DOHH2 (cell line): ENCODE results near the gene ELOA.
"Not testable (repeated sequence)": the region's sequence is repeated elsewhere in the genome, so short reads cannot be mapped to it uniquely, and the experiment has no call there.

Experiments used
- EZH2phosphoT487 ChIP-seq: fragments of 200-600 bp; sonication (generic); IDR thresholded peaks from 2 replicates; pipeline ENCODE4 v1.6.1; 2017; ENCODE audit warnings: borderline replicate concordance, mild to moderate bottlenecking, antibody characterized with exemption, low read length, moderate library complexity, mixed read lengths
- TF ChIP-seq, protein P1 (sequence below): fragments of 200-600 bp; sonication (generic); IDR thresholded peaks from one replicate; pipeline ENCODE4 v1.5.1; 2014; ENCODE audit warnings: antibody characterized with exemption, mild to moderate bottlenecking, low read depth, low read length; ENCODE audit not compliant: poor library complexity, severe bottlenecking

DNA sequence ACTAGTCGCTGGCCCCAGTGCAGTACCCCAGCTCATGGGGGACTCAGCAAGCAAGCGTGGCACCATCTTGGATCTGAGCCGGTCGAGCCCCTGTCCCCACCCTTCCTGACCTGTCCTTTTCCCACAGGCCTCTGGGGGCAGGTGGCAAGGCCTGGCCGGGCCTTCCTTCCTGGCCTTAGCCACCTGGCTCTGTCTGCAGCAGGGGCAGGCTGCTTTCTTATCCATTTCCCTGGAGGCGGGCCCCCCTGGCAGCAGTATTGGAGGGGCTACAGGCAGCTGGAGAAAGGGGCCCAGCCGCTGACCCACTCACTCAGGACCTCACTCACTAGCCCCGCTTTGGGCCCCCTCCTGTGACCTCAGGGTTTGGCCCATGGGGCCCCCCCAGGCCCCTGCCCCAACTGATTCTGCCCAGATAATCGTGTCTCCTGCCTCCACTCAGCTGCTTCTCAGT is 51.5 kb downstream of the ELOA start:
- TF ChIP-seq, protein P1, sequence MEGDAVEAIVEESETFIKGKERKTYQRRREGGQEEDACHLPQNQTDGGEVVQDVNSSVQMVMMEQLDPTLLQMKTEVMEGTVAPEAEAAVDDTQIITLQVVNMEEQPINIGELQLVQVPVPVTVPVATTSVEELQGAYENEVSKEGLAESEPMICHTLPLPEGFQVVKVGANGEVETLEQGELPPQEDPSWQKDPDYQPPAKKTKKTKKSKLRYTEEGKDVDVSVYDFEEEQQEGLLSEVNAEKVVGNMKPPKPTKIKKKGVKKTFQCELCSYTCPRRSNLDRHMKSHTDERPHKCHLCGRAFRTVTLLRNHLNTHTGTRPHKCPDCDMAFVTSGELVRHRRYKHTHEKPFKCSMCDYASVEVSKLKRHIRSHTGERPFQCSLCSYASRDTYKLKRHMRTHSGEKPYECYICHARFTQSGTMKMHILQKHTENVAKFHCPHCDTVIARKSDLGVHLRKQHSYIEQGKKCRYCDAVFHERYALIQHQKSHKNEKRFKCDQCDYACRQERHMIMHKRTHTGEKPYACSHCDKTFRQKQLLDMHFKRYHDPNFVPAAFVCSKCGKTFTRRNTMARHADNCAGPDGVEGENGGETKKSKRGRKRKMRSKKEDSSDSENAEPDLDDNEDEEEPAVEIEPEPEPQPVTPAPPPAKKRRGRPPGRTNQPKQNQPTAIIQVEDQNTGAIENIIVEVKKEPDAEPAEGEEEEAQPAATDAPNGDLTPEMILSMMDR: not testable (repeated sequence)
- not testable (repeated sequence) for TF ChIP-seq EZH2phosphoT487
